ENCODE data around the gene LRRC8E. TPM values are rescaled to one million over a fixed set of nuclear protein-coding genes. Genes with fewer than 3 reads are reported as not detected.

The LRRC8E gene
- total RNA-seq, 1 experiment from 2014 or later, result 24.1 TPM

DNA sequence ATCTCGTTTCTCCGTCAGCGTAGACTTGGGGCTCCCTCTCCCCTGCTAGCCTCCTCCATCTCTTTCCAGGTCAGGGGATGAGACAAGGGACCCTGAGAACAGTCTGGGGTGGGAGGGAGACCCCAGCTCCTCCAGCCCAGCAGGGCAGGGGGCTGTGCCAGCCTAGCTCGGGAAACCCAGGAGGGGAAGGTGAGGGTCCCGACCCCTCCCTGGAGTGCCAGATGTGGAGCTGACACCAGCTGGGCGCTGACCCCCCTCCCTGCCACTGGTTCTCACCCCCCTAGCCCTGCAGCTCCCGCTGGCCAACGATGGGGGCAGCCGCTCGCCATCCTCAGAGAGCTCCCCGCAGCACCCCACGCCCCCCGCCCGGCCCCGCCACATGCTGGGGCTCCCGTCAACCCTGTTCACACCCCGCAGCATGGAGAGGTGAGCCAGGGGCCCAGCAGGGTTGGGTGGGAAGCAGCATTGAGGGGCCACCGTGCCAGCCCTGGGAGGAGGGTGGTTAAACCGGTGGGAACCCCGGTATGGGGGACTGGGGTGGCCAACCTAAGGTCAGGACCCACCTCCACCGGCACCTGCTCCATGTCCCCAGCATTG is 21.3 kb downstream of the LRRC8E start:
- no peak overlapping the region for H2AFZ ChIP-seq
- no peak overlapping the region for H3K4me3 ChIP-seq
- no peak overlapping the region for H3K27ac ChIP-seq
- no peak for DNase-seq
- POLR2A ChIA-PET (ENCODE audit: unreplicated experiment), result no interaction called here
- H3K9me3 ChIP-seq (ENCODE audit: insufficient read depth, low read depth), result no peaks in the 10 kb centered on the region
- H3K79me2 ChIP-seq (ENCODE audit: low read depth), result peaks cover 34% of the 10 kb centered on the region
- no peaks in the 10 kb centered on the region for H3K27me3 ChIP-seq (ENCODE audit: insufficient read depth, low read depth)
- TF ChIP-seq EZH2 (IDR thresholded peaks at IDR 0.05; ENCODE audit: low read depth), result no peak
- TF ChIP-seq, protein P1, sequence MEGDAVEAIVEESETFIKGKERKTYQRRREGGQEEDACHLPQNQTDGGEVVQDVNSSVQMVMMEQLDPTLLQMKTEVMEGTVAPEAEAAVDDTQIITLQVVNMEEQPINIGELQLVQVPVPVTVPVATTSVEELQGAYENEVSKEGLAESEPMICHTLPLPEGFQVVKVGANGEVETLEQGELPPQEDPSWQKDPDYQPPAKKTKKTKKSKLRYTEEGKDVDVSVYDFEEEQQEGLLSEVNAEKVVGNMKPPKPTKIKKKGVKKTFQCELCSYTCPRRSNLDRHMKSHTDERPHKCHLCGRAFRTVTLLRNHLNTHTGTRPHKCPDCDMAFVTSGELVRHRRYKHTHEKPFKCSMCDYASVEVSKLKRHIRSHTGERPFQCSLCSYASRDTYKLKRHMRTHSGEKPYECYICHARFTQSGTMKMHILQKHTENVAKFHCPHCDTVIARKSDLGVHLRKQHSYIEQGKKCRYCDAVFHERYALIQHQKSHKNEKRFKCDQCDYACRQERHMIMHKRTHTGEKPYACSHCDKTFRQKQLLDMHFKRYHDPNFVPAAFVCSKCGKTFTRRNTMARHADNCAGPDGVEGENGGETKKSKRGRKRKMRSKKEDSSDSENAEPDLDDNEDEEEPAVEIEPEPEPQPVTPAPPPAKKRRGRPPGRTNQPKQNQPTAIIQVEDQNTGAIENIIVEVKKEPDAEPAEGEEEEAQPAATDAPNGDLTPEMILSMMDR (conservative IDR thresholded peaks at IDR 0.05), result no peak
- no peaks in the 10 kb centered on the region for H3K9me2 ChIP-seq (ENCODE audit: insufficient read depth)
- no peak overlapping the region for H3K4me2 ChIP-seq
- CTCF ChIA-PET, result no interaction called here
- peaks cover 8% of the 10 kb centered on the region; the same call in 1 of the 2 replicates for H3K4me1 ChIP-seq (replicated peaks; ENCODE audit: insufficient read depth)
- H4K20me1 ChIP-seq (ENCODE audit: insufficient read depth), result peaks cover 61% of the 10 kb centered on the region
- no TSS peak for BruUV-seq (replicated peaks)
- H3K36me3 ChIP-seq (ENCODE audit: low read depth), result 0 out of 2 replicates have a peak, but pooled peaks cover 7% of the 10 kb centered on the region
- intact Hi-C loops (cut with micrococcal nuclease; ENCODE audit: unreplicated experiment), result no loop called here
- peaks cover 9% of the 10 kb centered on the region; the same call in 1 of the 2 replicates for H3F3A ChIP-seq (ENCODE audit: insufficient read depth, low read depth)

DNA sequence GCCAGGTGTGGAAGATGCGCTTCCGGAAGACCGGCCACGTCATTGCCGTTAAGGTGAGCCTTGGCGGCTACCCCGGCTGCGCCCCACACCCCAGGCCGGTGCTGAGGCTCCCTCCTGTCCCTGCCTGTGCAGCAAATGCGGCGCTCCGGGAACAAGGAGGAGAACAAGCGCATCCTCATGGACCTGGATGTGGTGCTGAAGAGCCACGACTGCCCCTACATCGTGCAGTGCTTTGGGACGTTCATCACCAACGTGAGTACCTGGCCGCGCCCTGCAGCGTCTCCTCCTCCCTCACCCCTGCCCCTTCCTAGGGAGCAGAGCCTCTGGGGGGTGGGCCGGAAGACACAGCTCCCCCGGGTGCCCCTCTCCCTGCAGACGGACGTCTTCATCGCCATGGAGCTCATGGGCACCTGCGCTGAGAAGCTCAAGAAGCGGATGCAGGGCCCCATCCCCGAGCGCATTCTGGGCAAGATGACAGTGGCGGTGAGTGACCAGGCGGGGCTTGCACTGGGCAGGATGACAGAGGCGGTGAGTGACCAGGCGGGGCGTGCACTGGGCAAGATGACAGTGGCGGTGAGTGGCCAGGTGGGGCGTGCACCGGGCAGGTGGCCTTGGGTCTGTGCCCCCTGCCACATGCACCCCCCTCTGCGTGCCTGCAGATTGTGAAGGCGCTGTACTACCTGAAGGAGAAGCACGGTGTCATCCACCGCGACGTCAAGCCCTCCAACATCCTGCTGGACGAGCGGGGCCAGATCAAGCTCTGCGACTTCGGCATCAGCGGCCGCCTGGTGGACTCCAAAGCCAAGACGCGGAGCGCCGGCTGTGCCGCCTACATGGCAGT is 22.2 kb downstream of the LRRC8E start:
- H4K20me1 ChIP-seq (ENCODE audit: insufficient read depth), result peaks cover 57% of the 10 kb centered on the region
- no peak for DNase-seq
- no peak overlapping the region for H2AFZ ChIP-seq
- H3K36me3 ChIP-seq (ENCODE audit: low read depth), result 0 out of 2 replicates have a peak, but pooled peaks cover 7% of the 10 kb centered on the region
- TF ChIP-seq, protein P1 (conservative IDR thresholded peaks at IDR 0.05), result no peak
- TF ChIP-seq EZH2 (IDR thresholded peaks at IDR 0.05; ENCODE audit: low read depth), result no peak
- H3K27ac ChIP-seq, result no peak overlapping the region
- no peaks in the 10 kb centered on the region for H3K9me3 ChIP-seq (ENCODE audit: insufficient read depth, low read depth)
- H3K4me2 ChIP-seq, result no peak overlapping the region
- H3K79me2 ChIP-seq (ENCODE audit: low read depth), result peaks cover 24% of the 10 kb centered on the region
- no peaks in the 10 kb centered on the region for H3K9me2 ChIP-seq (ENCODE audit: insufficient read depth)
- peaks cover 11% of the 10 kb centered on the region; the same call in 1 of the 2 replicates for H3F3A ChIP-seq (ENCODE audit: insufficient read depth, low read depth)
- no peaks in the 10 kb centered on the region for H3K4me1 ChIP-seq (replicated peaks; ENCODE audit: insufficient read depth)
- no peak overlapping the region for H3K4me3 ChIP-seq
- intact Hi-C loops (cut with micrococcal nuclease; ENCODE audit: unreplicated experiment), result no loop called here
- POLR2A ChIA-PET (ENCODE audit: unreplicated experiment), result no interaction called here
- no TSS peak for BruUV-seq (replicated peaks)
- peaks cover 3% of the 10 kb centered on the region; the same call in 1 of the 2 replicates for H3K27me3 ChIP-seq (ENCODE audit: insufficient read depth, low read depth)
- CTCF ChIA-PET, result no interaction called here

DNA sequence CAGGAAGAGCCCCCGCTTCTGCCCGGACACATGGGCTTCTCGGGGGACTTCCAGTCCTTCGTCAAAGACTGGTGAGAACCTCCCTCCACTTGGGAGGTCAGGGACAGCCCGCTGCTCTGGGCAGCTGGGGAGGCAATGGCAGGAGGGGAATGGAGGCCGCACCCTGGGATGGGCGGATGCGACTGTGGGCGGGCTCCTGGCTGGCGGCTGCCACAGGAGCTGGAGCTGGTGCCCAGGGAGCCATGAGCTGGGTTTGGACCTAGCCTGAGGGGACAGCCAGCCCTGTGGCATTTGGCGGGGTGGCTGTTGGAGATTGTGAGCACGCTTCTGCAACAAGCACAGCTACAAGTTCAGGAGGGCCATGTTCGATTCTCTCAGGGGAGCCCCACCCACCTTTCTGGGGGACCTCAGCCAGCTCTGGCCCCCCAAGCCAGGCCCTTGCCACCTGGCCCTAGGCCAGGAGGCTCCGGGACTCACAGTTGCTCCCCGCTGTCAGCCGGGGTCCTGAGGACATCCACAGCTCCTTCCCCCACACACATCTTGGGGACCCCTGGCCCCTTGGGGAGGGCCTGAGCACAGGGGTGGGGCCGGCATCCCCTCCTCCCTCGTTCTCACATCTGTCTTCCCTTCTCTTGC is 23.3 kb downstream of the LRRC8E start:
- Histone ChIP-seq H3K36me3 (ENCODE audit: low read depth) (0 out of 2 replicates have a peak, but pooled peaks cover 7% of the 10 kb centered on the region), H3K4me1 (replicated peaks; ENCODE audit: insufficient read depth) (no peaks in the 10 kb centered on the region; the same call in 1 of the 2 replicates), H3K4me2 (no peak overlapping the region), H3K27me3 (ENCODE audit: insufficient read depth, low read depth) (peaks cover 12% of the 10 kb centered on the region; the same call in 1 of the 2 replicates), H3K79me2 (ENCODE audit: low read depth) (peaks cover 13% of the 10 kb centered on the region), H4K20me1 (ENCODE audit: insufficient read depth) (peaks cover 46% of the 10 kb centered on the region), H3K4me3 (no peak overlapping the region), H3K9me3 (ENCODE audit: insufficient read depth, low read depth) (no peaks in the 10 kb centered on the region), H2AFZ (no peak overlapping the region), H3K9me2 (ENCODE audit: insufficient read depth) (no peaks in the 10 kb centered on the region), H3K27ac (no peak overlapping the region), H3F3A (ENCODE audit: insufficient read depth, low read depth) (peaks cover 8% of the 10 kb centered on the region; the same call in 1 of the 2 replicates)
- no TSS peak for BruUV-seq (replicated peaks)
- TF ChIP-seq, protein P1 (conservative IDR thresholded peaks at IDR 0.05), result no peak
- no peak for TF ChIP-seq EZH2 (IDR thresholded peaks at IDR 0.05; ENCODE audit: low read depth)
- intact Hi-C loops (cut with micrococcal nuclease; ENCODE audit: unreplicated experiment), result no loop called here
- CTCF ChIA-PET, result no interaction called here
- POLR2A ChIA-PET (ENCODE audit: unreplicated experiment), result no interaction called here
- DNase-seq, result no peak
